ENCODE measurements around the gene MID1. TPM values are rescaled to one million over a fixed set of nuclear protein-coding genes. Genes with fewer than 3 reads are reported as not detected.

MID1 gene
- total and polyA plus RNA-seq, 9 of the 15 experiments (the other 6 are each of a cell fraction or from before 2014, with no cell fraction given): 0.07 to 0.54 (median 0.33) TPM

DNA sequence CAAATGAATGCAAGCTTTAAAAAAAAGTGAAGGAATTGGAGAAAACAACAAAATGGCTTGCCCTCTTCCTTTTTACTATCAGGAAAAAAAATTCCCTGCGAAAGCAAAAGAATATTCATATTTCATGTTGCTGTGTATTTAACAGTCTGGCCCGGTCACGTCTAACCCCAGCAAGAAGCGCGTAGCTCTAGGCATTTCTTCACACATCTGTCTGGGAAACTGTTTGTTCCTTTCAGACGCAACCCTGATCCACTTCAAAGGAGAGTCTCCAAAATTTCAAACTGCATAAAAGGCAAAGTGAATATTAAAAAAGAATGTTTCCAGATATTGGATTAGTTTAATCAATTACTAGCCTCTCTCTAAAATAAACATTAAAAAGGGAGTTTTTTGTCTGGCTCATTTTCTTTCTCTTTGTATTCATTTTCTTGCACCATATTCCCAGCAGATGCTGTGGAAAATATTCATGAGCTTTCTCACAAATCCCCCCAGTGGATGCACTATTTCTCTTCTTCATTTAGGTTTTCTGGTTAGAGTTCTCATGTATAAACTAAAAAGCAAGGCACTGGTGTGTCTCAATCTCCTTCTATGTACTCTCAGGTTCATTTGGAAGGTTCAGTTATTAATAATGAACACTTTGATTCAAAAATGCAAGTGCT, 145.3 kb downstream of the MID1 start (continued):
- TF ChIP-seq ZNF512 (tag; IDR thresholded peaks at IDR 0.05): no peak
- no peak for TF ChIP-seq LARP7 (IDR thresholded peaks at IDR 0.05)
- no peak for TF ChIP-seq ZNF75A (CRISPR knock-in tag; IDR thresholded peaks at IDR 0.05)

DNA sequence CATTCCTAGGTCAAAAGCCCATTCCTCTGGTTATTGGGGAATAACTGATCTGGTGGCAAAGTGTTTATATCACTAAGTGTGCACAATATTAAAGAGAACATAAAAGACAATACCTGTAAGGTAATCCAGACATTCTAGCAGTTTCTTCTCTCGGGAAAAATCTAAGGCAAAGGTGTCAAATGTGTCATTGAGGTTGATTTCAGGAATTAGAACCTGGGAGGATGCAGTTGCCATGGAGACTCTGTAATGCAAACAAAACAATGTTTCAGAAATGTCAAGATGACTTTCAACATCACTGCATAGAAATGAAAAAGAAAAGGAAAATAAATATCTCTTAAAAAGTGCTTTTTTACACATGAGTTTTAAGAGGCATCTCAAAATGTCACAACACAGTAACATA, 145.9 kb downstream of the MID1 start:
- H4K20me1 ChIP-seq (replicated peaks; ENCODE audit: control insufficient read depth, insufficient read depth, low read length): no peaks in the 10 kb centered on the region
- H3K9me3 ChIP-seq (replicated peaks; ENCODE audit: control insufficient read depth, insufficient read depth, low read depth, low read length): no peaks in the 10 kb centered on the region
- TF ChIP-seq RFX1 (IDR thresholded peaks at IDR 0.05): peak; percentile 15; the same call in 1 of the 2 replicates
- TF ChIP-seq, protein P1, sequence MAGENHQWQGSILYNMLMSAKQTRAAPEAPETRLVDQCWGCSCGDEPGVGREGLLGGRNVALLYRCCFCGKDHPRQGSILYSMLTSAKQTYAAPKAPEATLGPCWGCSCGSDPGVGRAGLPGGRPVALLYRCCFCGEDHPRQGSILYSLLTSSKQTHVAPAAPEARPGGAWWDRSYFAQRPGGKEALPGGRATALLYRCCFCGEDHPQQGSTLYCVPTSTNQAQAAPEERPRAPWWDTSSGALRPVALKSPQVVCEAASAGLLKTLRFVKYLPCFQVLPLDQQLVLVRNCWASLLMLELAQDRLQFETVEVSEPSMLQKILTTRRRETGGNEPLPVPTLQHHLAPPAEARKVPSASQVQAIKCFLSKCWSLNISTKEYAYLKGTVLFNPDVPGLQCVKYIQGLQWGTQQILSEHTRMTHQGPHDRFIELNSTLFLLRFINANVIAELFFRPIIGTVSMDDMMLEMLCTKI (IDR thresholded peaks at IDR 0.05; ENCODE audit: partially characterized antibody): no peak
- no peak for TF ChIP-seq PTTG1 (tag; IDR thresholded peaks at IDR 0.05; ENCODE audit: low read depth)
- no peak for TF ChIP-seq FOXP1 (CRISPR knock-in tag; IDR thresholded peaks at IDR 0.05)
- no peak for TF ChIP-seq MECOM (CRISPR knock-in tag; IDR thresholded peaks at IDR 0.05)
- TF ChIP-seq ZNF197 (CRISPR knock-in tag; IDR thresholded peaks at IDR 0.05; ENCODE audit: low read depth): no peak
- TF ChIP-seq, protein P2, sequence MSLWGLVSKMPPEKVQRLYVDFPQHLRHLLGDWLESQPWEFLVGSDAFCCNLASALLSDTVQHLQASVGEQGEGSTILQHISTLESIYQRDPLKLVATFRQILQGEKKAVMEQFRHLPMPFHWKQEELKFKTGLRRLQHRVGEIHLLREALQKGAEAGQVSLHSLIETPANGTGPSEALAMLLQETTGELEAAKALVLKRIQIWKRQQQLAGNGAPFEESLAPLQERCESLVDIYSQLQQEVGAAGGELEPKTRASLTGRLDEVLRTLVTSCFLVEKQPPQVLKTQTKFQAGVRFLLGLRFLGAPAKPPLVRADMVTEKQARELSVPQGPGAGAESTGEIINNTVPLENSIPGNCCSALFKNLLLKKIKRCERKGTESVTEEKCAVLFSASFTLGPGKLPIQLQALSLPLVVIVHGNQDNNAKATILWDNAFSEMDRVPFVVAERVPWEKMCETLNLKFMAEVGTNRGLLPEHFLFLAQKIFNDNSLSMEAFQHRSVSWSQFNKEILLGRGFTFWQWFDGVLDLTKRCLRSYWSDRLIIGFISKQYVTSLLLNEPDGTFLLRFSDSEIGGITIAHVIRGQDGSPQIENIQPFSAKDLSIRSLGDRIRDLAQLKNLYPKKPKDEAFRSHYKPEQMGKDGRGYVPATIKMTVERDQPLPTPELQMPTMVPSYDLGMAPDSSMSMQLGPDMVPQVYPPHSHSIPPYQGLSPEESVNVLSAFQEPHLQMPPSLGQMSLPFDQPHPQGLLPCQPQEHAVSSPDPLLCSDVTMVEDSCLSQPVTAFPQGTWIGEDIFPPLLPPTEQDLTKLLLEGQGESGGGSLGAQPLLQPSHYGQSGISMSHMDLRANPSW (CRISPR knock-in tag; IDR thresholded peaks at IDR 0.05): no peak
- no peaks in the 10 kb centered on the region for H3K9me1 ChIP-seq (ENCODE audit: control insufficient read depth, insufficient read depth, low read length)
- DNase-seq (ENCODE audit: extremely low read depth in 1 of 4, low spot score in 3 of 4) (no peak), FAIRE-seq (no peak), ATAC-seq (no peak)
- in situ Hi-C loops (cut with MboI) (no loop called here), intact Hi-C loops (cut with micrococcal nuclease) (no loop called here)
- no peak overlapping the region for H3K9ac ChIP-seq (ENCODE audit: insufficient read depth in 1 of 2, low read depth in 2 of 2, low read length in 2 of 2)
- H3K27me3 ChIP-seq (ENCODE audit: control insufficient read depth in 2 of 2, insufficient read depth in 2 of 2, low read length in 2 of 2): no peaks in the 10 kb centered on the region
- CTCF ChIA-PET (ENCODE audit: low intra/inter-chr PET ratio): no interaction called here
- POLR2A ChIA-PET: no interaction called here
- no peak overlapping the region for H2AFZ ChIP-seq (ENCODE audit: low read depth, low read length)
- no TSS peak for BruUV-seq (replicated peaks)
- H3K4me1 ChIP-seq (replicated peaks in 1 of 2; ENCODE audit: control insufficient read depth in 2 of 2, insufficient read depth in 2 of 2, low read length in 2 of 2): no peaks in the 10 kb centered on the region
- no peak overlapping the region for H3K4me3 ChIP-seq
- no peak overlapping the region for H3K4me2 ChIP-seq (ENCODE audit: insufficient read depth, low read length)
- no peaks in the 10 kb centered on the region for H3K79me2 ChIP-seq (ENCODE audit: control insufficient read depth, insufficient read depth, low read length)
- no peaks in the 10 kb centered on the region for H3K36me3 ChIP-seq (ENCODE audit: control insufficient read depth, insufficient read depth, low read length)
- no peak overlapping the region for H3K27ac ChIP-seq (ENCODE audit: extremely low read depth, low read depth, low read length)
- 0% methylated on average over 1 of the region's 1 CpG for WGBS (ENCODE audit: insufficient coverage, low coverage, missing lambda C conversion rate)
